Muscle layer of colon (tissue), 2 donors: ENCODE data around the gene GOSR1.
"Not testable (repeated sequence)": the region's sequence is repeated elsewhere in the genome, so short reads cannot be mapped to it uniquely, and the experiment has no call there.

Source experiments
- H3K27ac ChIP-seq: one replicate; pipeline ENCODE4 v1.7.0; 2013; ENCODE audit warnings: low read depth, mild to moderate bottlenecking, low read length, moderate library complexity
- H3K27me3 ChIP-seq, 2 donors: one replicate each; pipeline ENCODE4 v1.7.0; 2013; ENCODE audit warnings: low read length in 2 of 2, mild to moderate bottlenecking in 2 of 2; ENCODE audit not compliant: insufficient read depth in 2 of 2, control insufficient read depth in 1 of 2
- H3K36me3 ChIP-seq: one replicate; pipeline ENCODE4 v1.7.0; 2013; ENCODE audit warnings: mild to moderate bottlenecking, low read length; ENCODE audit not compliant: insufficient read depth
- H3K4me1 ChIP-seq: one replicate; pipeline ENCODE4 v1.7.0; 2013; ENCODE audit warnings: mild to moderate bottlenecking, low read length; ENCODE audit not compliant: insufficient read depth
- H3K4me3 ChIP-seq, 2 donors: one replicate each; pipeline ENCODE4 v1.7.0; 2013; ENCODE audit warnings: low read length in 2 of 2, low read depth in 1 of 2, mild to moderate bottlenecking in 1 of 2, moderate library complexity in 1 of 2
- H3K9ac ChIP-seq: one replicate; pipeline ENCODE4 v1.7.0; 2013; ENCODE audit warnings: low read length
- H3K9me3 ChIP-seq: one replicate; pipeline ENCODE4 v1.7.0; 2013; ENCODE audit warnings: mild to moderate bottlenecking, low read length
- donor health status: abdominal sarcoma.
- donor health status: Adenocarcinoma of cecum.

GOSR1 gene

GRCh38 chr17:30566516-30567225 is 89.5 kb downstream of the GOSR1 start:
- H3K27ac ChIP-seq, H3K9me3 ChIP-seq, H3K9ac ChIP-seq, H3K36me3 ChIP-seq, H3K4me1 ChIP-seq, H3K27me3 ChIP-seq, H3K4me3 ChIP-seq: not testable (repeated sequence)

- Histone ChIP-seq H3K9me3 (no peaks in the 10 kb centered on the region), H3K9ac (no peak overlapping the region), H3K4me1 (no peaks in the 10 kb centered on the region), H3K4me3 (no peak overlapping the region), H3K27me3 (no peaks in the 10 kb centered on the region), H3K36me3 (no peaks in the 10 kb centered on the region), H3K27ac (no peak overlapping the region)
These were observed 90.3 kb downstream of the GOSR1 start for GRCh38 chr17:30567231-30568116.

- Histone ChIP-seq H3K9me3 (no peaks in the 10 kb centered on the region), H3K27ac (no peak overlapping the region), H3K9ac (no peak overlapping the region), H3K27me3 (no peaks in the 10 kb centered on the region), H3K4me3 (no peak overlapping the region), H3K36me3 (no peaks in the 10 kb centered on the region), H3K4me1 (no peaks in the 10 kb centered on the region)
These were observed 90.9 kb downstream of the GOSR1 start for GRCh38 chr17:30568117-30568430.

GRCh38 chr17:30569531-30570175 is 92.4 kb downstream of the GOSR1 start:
- not testable (repeated sequence) for H3K36me3 ChIP-seq, H3K4me3 ChIP-seq, H3K9ac ChIP-seq, H3K9me3 ChIP-seq, H3K4me1 ChIP-seq, H3K27me3 ChIP-seq, H3K27ac ChIP-seq

GRCh38 chr17:30570191-30570590 is 93.0 kb downstream of the GOSR1 start:
- Histone ChIP-seq H3K4me1 (no peaks in the 10 kb centered on the region), H3K27me3 (no peaks in the 10 kb centered on the region), H3K36me3 (no peaks in the 10 kb centered on the region), H3K4me3 (no peak overlapping the region), H3K9me3 (no peaks in the 10 kb centered on the region), H3K9ac (no peak overlapping the region), H3K27ac (no peak overlapping the region)

- no peaks in the 10 kb centered on the region for H3K27me3 ChIP-seq
- no peaks in the 10 kb centered on the region for H3K9me3 ChIP-seq
- H3K4me3 ChIP-seq: no peak overlapping the region
- no peaks in the 10 kb centered on the region for H3K4me1 ChIP-seq
- H3K9ac ChIP-seq: no peak overlapping the region
- no peak overlapping the region for H3K27ac ChIP-seq
- no peaks in the 10 kb centered on the region for H3K36me3 ChIP-seq
These were observed 93.5 kb downstream of the GOSR1 start for GRCh38 chr17:30570596-30571265.

- not testable (repeated sequence) for H3K36me3 ChIP-seq, H3K9me3 ChIP-seq, H3K27me3 ChIP-seq, H3K27ac ChIP-seq, H3K4me1 ChIP-seq, H3K9ac ChIP-seq, H3K4me3 ChIP-seq
These were observed 94.2 kb downstream of the GOSR1 start for GRCh38 chr17:30571404-30571803.

GRCh38 chr17:30571921-30572320 is 94.7 kb downstream of the GOSR1 start:
- H3K27me3 ChIP-seq: no peaks in the 10 kb centered on the region

GRCh38 chr17:30572651-30573554 is 95.7 kb downstream of the GOSR1 start:
- H3K9me3 ChIP-seq, H3K4me1 ChIP-seq, H3K27me3 ChIP-seq: not testable (repeated sequence)

More at GRCh38 chr17:30571921-30572320, 94.7 kb downstream of the GOSR1 start:
- H3K4me3 ChIP-seq: no peak overlapping the region
- H3K36me3 ChIP-seq: no peaks in the 10 kb centered on the region
- no peak overlapping the region for H3K9ac ChIP-seq
- H3K27ac ChIP-seq: no peak overlapping the region
- H3K9me3 ChIP-seq: no peaks in the 10 kb centered on the region
- no peaks in the 10 kb centered on the region for H3K4me1 ChIP-seq

GRCh38 chr17:30573603-30574175 is 96.5 kb downstream of the GOSR1 start:
- H3K36me3 ChIP-seq: no peaks in the 10 kb centered on the region
- no peaks in the 10 kb centered on the region for H3K4me1 ChIP-seq
- no peak overlapping the region for H3K9ac ChIP-seq
- H3K9me3 ChIP-seq: no peaks in the 10 kb centered on the region
- no peak overlapping the region for H3K27ac ChIP-seq
- no peaks in the 10 kb centered on the region for H3K27me3 ChIP-seq
- no peak overlapping the region for H3K4me3 ChIP-seq

More at GRCh38 chr17:30572651-30573554, 95.7 kb downstream of the GOSR1 start:
- not testable (repeated sequence) for H3K9ac ChIP-seq, H3K27ac ChIP-seq, H3K4me3 ChIP-seq, H3K36me3 ChIP-seq
